Measurements from ENCODE around the gene TMEM163. TPM values are rescaled to one million over a fixed set of nuclear protein-coding genes. Genes with fewer than 3 reads are reported as not detected.

The TMEM163 gene
- total and polyA plus RNA-seq, 2 of the 13 experiments (the other 11 are each of a cell fraction or from before 2014, with no cell fraction given), result 0.05 TPM; not detected in 1

GRCh38 chr2:134411828-134412638 lies 306.8 kb downstream of the TMEM163 start (continued):
- TF ChIP-seq NFIC (IDR thresholded peaks at IDR 0.05; ENCODE audit: low read length) (peak; percentile 96), CEBPG (CRISPR knock-in tag; IDR thresholded peaks at IDR 0.05) (peak; percentile 93), ZNF33A (CRISPR knock-in tag; IDR thresholded peaks at IDR 0.05; ENCODE audit: borderline replicate concordance) (no peak), ZNF883 (CRISPR knock-in tag; IDR thresholded peaks at IDR 0.05; ENCODE audit: not compliant biosample characterization) (no peak), SNAPC2 (CRISPR knock-in tag; IDR thresholded peaks at IDR 0.05) (peak; percentile 58; the same call in 1 of the 2 replicates), ZFP62 (CRISPR knock-in tag; IDR thresholded peaks at IDR 0.05) (no peak), ZNF773 (CRISPR knock-in tag; IDR thresholded peaks at IDR 0.05; ENCODE audit: borderline replicate concordance) (no peak), HNRNPUL1 (IDR thresholded peaks at IDR 0.05; ENCODE audit: low read depth, low read length) (no peak), UBTF (CRISPR knock-in tag; IDR thresholded peaks at IDR 0.05) (peak; percentile 64), ISL2 (CRISPR knock-in tag; IDR thresholded peaks at IDR 0.05) (peak; percentile 99), ZNF597 (CRISPR knock-in tag; IDR thresholded peaks at IDR 0.05) (no peak), ARHGAP35 (CRISPR knock-in tag; IDR thresholded peaks at IDR 0.05; ENCODE audit: borderline replicate concordance) (no peak), ARNT2 (CRISPR knock-in tag; IDR thresholded peaks at IDR 0.05; ENCODE audit: low read depth) (peak; percentile 56), TAF1 (CRISPR knock-in tag; IDR thresholded peaks at IDR 0.05) (peak; percentile 33; the same call in 1 of the 2 replicates), RXRB (CRISPR knock-in tag; IDR thresholded peaks at IDR 0.05; ENCODE audit: borderline replicate concordance) (peak; percentile 98), ERF (CRISPR knock-in tag; IDR thresholded peaks at IDR 0.05) (peak; percentile 93), ELF4 (CRISPR knock-in tag; IDR thresholded peaks at IDR 0.05; ENCODE audit: borderline replicate concordance) (no peak; the same call in 1 of the 2 replicates), NCOA5 (CRISPR knock-in tag; IDR thresholded peaks at IDR 0.05) (no peak), PHF21A (CRISPR knock-in tag; IDR thresholded peaks at IDR 0.05) (peak; percentile 97), USF2 (IDR thresholded peaks at IDR 0.05; ENCODE audit: low read depth, low read length) (peak; percentile 34; the same call in 1 of the 2 replicates), USF2 (CRISPR knock-in tag; IDR thresholded peaks at IDR 0.05; ENCODE audit: borderline replicate concordance) (no peak; the same call in 1 of the 2 replicates), DDIT3 (CRISPR knock-in tag; IDR thresholded peaks at IDR 0.05) (no peak), HMG20A (CRISPR knock-in tag; IDR thresholded peaks at IDR 0.05; ENCODE audit: borderline replicate concordance) (peak; percentile 93), REL (CRISPR knock-in tag; conservative IDR thresholded peaks at IDR 0.05) (no peak), ZSCAN30 (CRISPR knock-in tag; IDR thresholded peaks at IDR 0.05) (no peak), NCOR1 (IDR thresholded peaks at IDR 0.05; ENCODE audit: borderline replicate concordance, low read length) (peak; percentile 92)

Data from HepG2 (cell line).